Left ventricle myocardium inferior (tissue), 1 donor: ENCODE results near the gene AMHR2. TPM values are rescaled to one million over a fixed set of nuclear protein-coding genes. Genes with fewer than 3 reads are reported as not detected.
"Not testable (repeated sequence)": the region's sequence is repeated elsewhere in the genome, so short reads cannot be mapped to it uniquely, and the experiment has no call there.

Source experiments
- DNase-seq: peaks from one replicate; pipeline ENCODE4 v3.0.0-alpha.2; 2020
- H3K27ac ChIP-seq: fragments of 200-600 bp; replicated peaks from 2 replicates; pipeline ENCODE4 v1.8.0; 2021
- H3K27me3 ChIP-seq: fragments of 200-600 bp; 2 replicates; pipeline ENCODE4 v1.8.0; 2021; ENCODE audit warnings: low read depth
- H3K36me3 ChIP-seq: fragments of 200-600 bp; 2 replicates; pipeline ENCODE4 v1.8.0; 2021
- H3K4me1 ChIP-seq: fragments of 200-600 bp; 2 replicates; pipeline ENCODE4 v1.8.0; 2021
- H3K4me3 ChIP-seq: fragments of 200-600 bp; 2 replicates; pipeline ENCODE4 v1.8.0; 2021; ENCODE audit warnings: mild to moderate bottlenecking, moderate library complexity
- H3K9me3 ChIP-seq: fragments of 200-600 bp; replicated peaks from 2 replicates; pipeline ENCODE4 v1.8.0; 2021
- intact Hi-C: fragments of 100-400 bp; cut with micrococcal nuclease; formaldehyde crosslinking; loops from one replicate; pipeline ENCODE4 v1.11.0; 2022
- long read RNA-seq: library from polyadenylated mRNA; unstranded; transcript quantifications from one replicate; pipeline ENCODE4 v2.0.0, GENCODE V29; 2021
- total RNA-seq: library from RNA; stranded (reverse); fragmentation: NEBNext Ultra II Directional; extraction: Animal tissue kit (Norgen Biotek cat#: 25700); gene quantifications from one replicate; pipeline ENCODE4 v1.2.1, GENCODE V29; 2021
- TF ChIP-seq, protein P1 (sequence below): fragments of 200-600 bp; IDR thresholded peaks from 2 replicates; pipeline ENCODE4 v1.8.0; 2021; ENCODE audit warnings: antibody characterized with exemption, mild to moderate bottlenecking, borderline replicate concordance
- donor health status: DM: no; HTN: yes; CAD: no; lungs with severe emphysema.

The AMHR2 gene
- total RNA-seq: 0.36 TPM
- long read RNA-seq: 0 reads

- intact Hi-C loops: no loop called here
- DNase-seq: no peak
- Histone ChIP-seq H3K27me3 (no peaks in the 10 kb centered on the region), H3K27ac (no peak within 1 kb of the TSS), H3K4me1 (peaks cover 11% of the 10 kb centered on the region), H3K9me3 (no peaks in the 10 kb centered on the region), H3K4me3 (no peak within 1 kb of the TSS), H3K36me3 (no peaks in the 10 kb centered on the region)
- TF ChIP-seq, protein P1, sequence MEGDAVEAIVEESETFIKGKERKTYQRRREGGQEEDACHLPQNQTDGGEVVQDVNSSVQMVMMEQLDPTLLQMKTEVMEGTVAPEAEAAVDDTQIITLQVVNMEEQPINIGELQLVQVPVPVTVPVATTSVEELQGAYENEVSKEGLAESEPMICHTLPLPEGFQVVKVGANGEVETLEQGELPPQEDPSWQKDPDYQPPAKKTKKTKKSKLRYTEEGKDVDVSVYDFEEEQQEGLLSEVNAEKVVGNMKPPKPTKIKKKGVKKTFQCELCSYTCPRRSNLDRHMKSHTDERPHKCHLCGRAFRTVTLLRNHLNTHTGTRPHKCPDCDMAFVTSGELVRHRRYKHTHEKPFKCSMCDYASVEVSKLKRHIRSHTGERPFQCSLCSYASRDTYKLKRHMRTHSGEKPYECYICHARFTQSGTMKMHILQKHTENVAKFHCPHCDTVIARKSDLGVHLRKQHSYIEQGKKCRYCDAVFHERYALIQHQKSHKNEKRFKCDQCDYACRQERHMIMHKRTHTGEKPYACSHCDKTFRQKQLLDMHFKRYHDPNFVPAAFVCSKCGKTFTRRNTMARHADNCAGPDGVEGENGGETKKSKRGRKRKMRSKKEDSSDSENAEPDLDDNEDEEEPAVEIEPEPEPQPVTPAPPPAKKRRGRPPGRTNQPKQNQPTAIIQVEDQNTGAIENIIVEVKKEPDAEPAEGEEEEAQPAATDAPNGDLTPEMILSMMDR: no peak
Observed at GRCh38 chr12:53423597-53423996, at the start of gene AMHR2. AMHR2 (plus strand) TSS chr12:53423855; CDS start chr12:53423935, 80 bp downstream.

DNA sequence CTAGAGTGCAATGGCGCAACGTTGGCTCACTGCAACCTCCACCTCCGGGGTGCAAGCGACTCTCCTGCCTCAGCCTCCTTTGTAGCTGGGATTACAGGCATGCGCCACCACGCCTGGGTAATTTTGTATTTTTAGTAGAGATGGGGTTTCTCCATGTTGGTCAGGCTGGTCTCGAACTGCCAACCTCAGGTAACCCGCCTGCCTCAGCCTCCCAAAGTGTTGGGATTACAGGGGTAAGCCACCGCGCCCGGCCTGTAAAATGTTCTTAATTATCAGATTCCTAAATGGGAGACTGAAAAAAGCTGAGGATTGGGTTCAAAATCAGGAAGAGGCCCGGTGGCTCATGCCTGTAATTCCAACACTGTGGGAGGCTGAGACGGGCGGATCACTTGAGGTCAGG, 49.4 kb upstream of the AMHR2 start:
- intact Hi-C loops, H3K27me3 ChIP-seq, H3K9me3 ChIP-seq, DNase-seq, H3K36me3 ChIP-seq, H3K4me3 ChIP-seq, H3K27ac ChIP-seq: not testable (repeated sequence)
- H3K4me1 ChIP-seq: peaks cover 34% of the 10 kb centered on the region

GRCh38 chr12:53376747-53377146, 46.9 kb upstream of the AMHR2 start:
- TF ChIP-seq, protein P1: no peak
- H3K4me3 ChIP-seq: no peak overlapping the region
- intact Hi-C loops: no loop called here

DNA sequence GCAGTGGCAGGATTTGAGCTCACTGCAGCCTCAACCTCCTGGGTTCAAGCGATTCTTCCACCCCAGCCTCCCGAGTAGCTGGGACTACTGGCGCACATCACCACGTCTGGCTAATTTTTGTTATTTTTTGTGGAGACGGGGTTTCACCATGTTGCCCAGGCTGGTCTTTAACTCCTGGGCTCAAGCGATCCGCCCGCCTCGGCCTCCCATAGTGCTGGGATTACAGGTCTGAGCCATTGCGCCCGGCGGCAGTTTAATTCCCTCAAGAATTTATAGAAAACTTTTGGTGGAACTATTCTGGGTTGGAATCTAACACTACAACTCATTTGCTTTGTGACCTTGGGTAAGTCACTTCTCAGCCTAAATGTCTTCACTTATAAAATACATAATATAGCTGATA, 45.4 kb upstream of the AMHR2 start:
- peak overlapping the region; percentile 97 for H3K27ac ChIP-seq
- no peak for DNase-seq
- no peaks in the 10 kb centered on the region for H3K9me3 ChIP-seq
- TF ChIP-seq, protein P1: no peak
- H3K4me1 ChIP-seq: peaks cover 31% of the 10 kb centered on the region
- intact Hi-C loops: no loop called here
- H3K36me3 ChIP-seq: peaks cover 20% of the 10 kb centered on the region
- peak overlapping the region; percentile 70 for H3K4me3 ChIP-seq
- no peaks in the 10 kb centered on the region for H3K27me3 ChIP-seq

More at GRCh38 chr12:53376747-53377146, 46.9 kb upstream of the AMHR2 start:
- peaks cover 5% of the 10 kb centered on the region for H3K36me3 ChIP-seq
- DNase-seq: no peak
- H3K9me3 ChIP-seq: no peaks in the 10 kb centered on the region
- H3K27me3 ChIP-seq: no peaks in the 10 kb centered on the region
- H3K27ac ChIP-seq: no peak overlapping the region
- H3K4me1 ChIP-seq: peaks cover 27% of the 10 kb centered on the region

DNA sequence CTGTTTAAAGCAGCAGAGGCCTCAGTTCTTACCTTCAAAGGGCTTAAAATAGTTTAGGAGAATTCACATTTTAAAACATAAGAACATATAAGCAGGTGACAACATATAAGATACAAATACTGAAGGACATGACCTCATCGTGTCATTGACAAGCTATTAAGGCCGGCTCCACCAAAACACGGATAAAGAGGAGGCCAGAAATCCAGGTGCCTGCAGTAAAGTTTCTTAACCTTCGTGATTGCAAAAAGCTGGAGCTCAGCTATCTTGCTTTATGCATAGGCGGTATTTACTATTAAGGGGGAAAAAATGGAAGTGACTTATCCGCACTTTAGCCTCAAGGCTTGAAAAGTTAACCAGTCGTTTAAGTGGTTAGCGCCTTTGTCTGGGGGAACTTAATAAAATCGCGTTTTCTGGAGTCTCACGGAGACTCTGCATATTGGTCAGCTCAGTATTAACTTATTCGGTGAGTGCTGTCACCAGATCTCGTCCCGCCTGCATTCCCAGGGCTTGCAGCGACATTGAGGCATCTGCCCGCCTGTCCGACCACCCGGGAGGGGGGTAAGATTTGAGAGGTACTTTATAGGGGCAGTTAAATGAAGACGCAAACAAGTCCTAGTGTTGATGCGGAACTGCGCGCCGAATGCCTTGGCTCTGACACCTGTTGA, 44.8 kb upstream of the AMHR2 start:
- TF ChIP-seq, protein P1: no peak
- intact Hi-C loops: no loop called here
- Histone ChIP-seq H3K27ac (peak overlapping the region; percentile 97), H3K9me3 (no peaks in the 10 kb centered on the region), H3K27me3 (no peaks in the 10 kb centered on the region), H3K4me1 (peaks cover 38% of the 10 kb centered on the region), H3K4me3 (peak overlapping the region; percentile 70), H3K36me3 (peaks cover 26% of the 10 kb centered on the region)
- DNase-seq: no peak

- no peaks in the 10 kb centered on the region for H3K9me3 ChIP-seq
- H3K36me3 ChIP-seq: peaks cover 33% of the 10 kb centered on the region
- DNase-seq: peak; percentile 96
- TF ChIP-seq, protein P1: no peak
- H3K27me3 ChIP-seq: no peaks in the 10 kb centered on the region
- peaks cover 45% of the 10 kb centered on the region for H3K4me1 ChIP-seq
- intact Hi-C loops: no loop called here
- H3K27ac ChIP-seq: peak overlapping the region; percentile 99
- H3K4me3 ChIP-seq: peak overlapping the region; percentile 73
Observed at GRCh38 chr12:53379389-53380103, 44.1 kb upstream of the AMHR2 start.
